Keratinocyte (primary cell): ENCODE results near the gene SIPA1L3. TPM values are rescaled to one million over a fixed set of nuclear protein-coding genes. Genes with fewer than 3 reads are reported as not detected.

ENCODE experiments used
- DNase-seq: peaks from one replicate; pipeline ENCODE4 v3.0.0-alpha.2; 2011; ENCODE audit warnings: low read depth, missing footprints, low spot score
- FAIRE-seq: peaks from 2 replicates; lab custom pipeline; 2011; peaks lifted over from hg19 to GRCh38; lab: Jason Lieb, UNC
- H2AFZ ChIP-seq: 2 replicates; pipeline ENCODE4 v1.6.0; 2012; ENCODE audit warnings: low read length, control low read depth, inconsistent platforms; ENCODE audit not compliant: control insufficient read depth
- H3K27ac ChIP-seq: 2 replicates; pipeline ENCODE4 v1.5.1; 2011; ENCODE audit warnings: low read length; ENCODE audit not compliant: control insufficient read depth, insufficient read depth
- H3K27me3 ChIP-seq: 3 replicates; pipeline ENCODE4 v1.6.0; 2011; ENCODE audit warnings: low read length; ENCODE audit not compliant: control insufficient read depth, insufficient read depth; ENCODE audit errors: extremely low read depth
- H3K36me3 ChIP-seq, 2 experiments: 2 replicates in 1 of 2; 3 replicates in 1 of 2; pipeline ENCODE4 v1.5.1; 2011; ENCODE audit warnings: low read length in 2 of 2, mild to moderate bottlenecking in 1 of 2; ENCODE audit not compliant: control insufficient read depth in 2 of 2, insufficient read depth in 2 of 2; ENCODE audit errors: extremely low read depth in 1 of 2
- H3K4me1 ChIP-seq: 3 replicates; pipeline ENCODE4 v1.5.1; 2011; ENCODE audit warnings: low read length; ENCODE audit not compliant: control insufficient read depth, insufficient read depth; ENCODE audit errors: extremely low read depth
- H3K4me2 ChIP-seq: 3 replicates; pipeline ENCODE4 v1.6.0; 2011; ENCODE audit warnings: low read depth, low read length; ENCODE audit not compliant: control insufficient read depth, insufficient read depth; ENCODE audit errors: extremely low read depth
- H3K4me3 ChIP-seq, 3 experiments: fragments of 200-600 bp in 1 of 3; sonication (generic) in 1 of 3; 2 replicates in 2 of 3; 3 replicates in 1 of 3; pipeline ENCODE4 v1.5.1; 2011 to 2016; ENCODE audit warnings: low read length in 3 of 3, mild to moderate bottlenecking in 3 of 3, control low read depth in 2 of 3, inconsistent platforms in 1 of 3, low read depth in 1 of 3, mixed read lengths in 1 of 3, mixed run types in 1 of 3, moderate library complexity in 1 of 3; ENCODE audit not compliant: control insufficient read depth in 2 of 3, insufficient read depth in 2 of 3; ENCODE audit errors: extremely low read depth in 1 of 3
- H3K79me2 ChIP-seq: 2 replicates; pipeline ENCODE4 v1.6.0; 2012; ENCODE audit warnings: low read length; ENCODE audit not compliant: control insufficient read depth, insufficient read depth
- H3K9ac ChIP-seq: 3 replicates; pipeline ENCODE4 v1.6.0; 2011; ENCODE audit warnings: low read length; ENCODE audit not compliant: control insufficient read depth, insufficient read depth; ENCODE audit errors: extremely low read depth
- H3K9me1 ChIP-seq: 3 replicates; pipeline ENCODE4 v1.6.0; 2011; ENCODE audit warnings: low read length; ENCODE audit not compliant: control insufficient read depth, insufficient read depth; ENCODE audit errors: extremely low read depth
- H3K9me3 ChIP-seq: 2 replicates; pipeline ENCODE4 v1.5.1; 2012; ENCODE audit warnings: low read depth, low read length; ENCODE audit not compliant: control insufficient read depth
- H4K20me1 ChIP-seq: 3 replicates; pipeline ENCODE4 v1.6.0; 2011; ENCODE audit warnings: low read length; ENCODE audit not compliant: control insufficient read depth, insufficient read depth; ENCODE audit errors: extremely low read depth
- EZH2 ChIP-seq: IDR thresholded peaks from one replicate; pipeline ENCODE4 v1.6.1; 2012; ENCODE audit warnings: inconsistent platforms, mild to moderate bottlenecking, low read length, moderate library complexity
- dilution Hi-C: fragments of 300-500 bp; cut with MboI; formaldehyde crosslinking; loops from one replicate; pipeline ENCODE4 v1.7.0; 2020; ENCODE audit warnings: low sequenced_read_pairs; ENCODE audit not compliant: extremely low pct_ligation_motif_present
- polyA plus RNA-seq, 5 experiments: library from polyadenylated mRNA; depleted of rRNA in 3 of 5; stranded (reverse) in 3 of 5; stranded (forward) in 1 of 5; unstranded in 1 of 5; fragments of >200 nt; gene quantifications; 1 replicate in 1 of 5; 2 replicates in 3 of 5; 3 replicates in 1 of 5; pipeline versions ENCODE4 v1.2.1 to v1.2.3, GENCODE V29; 2011 to 2012; ENCODE audit warnings: missing spikeins in 2 of 5, low read depth in 1 of 5, low replicate concordance in 1 of 5
- TF ChIP-seq, protein P1 (sequence below), 3 experiments: IDR thresholded peaks in 1 of 3; conservative IDR thresholded peaks in 1 of 3; optimal IDR thresholded peaks in 1 of 3; 2 replicates in 2 of 3; 3 replicates in 1 of 3; pipeline versions ENCODE3 to v1.5.1; 2011; ENCODE audit warnings: low read length in 3 of 3, mild to moderate bottlenecking in 3 of 3, moderate library complexity in 2 of 3, control low read depth in 1 of 3, inconsistent platforms in 1 of 3; ENCODE audit not compliant: insufficient read depth in 2 of 3; ENCODE audit errors: extremely low read depth in 1 of 3

The SIPA1L3 gene
- polyA plus RNA-seq, 1 donor (not counting 4 experiments of a cell fraction or from before 2014, with no cell fraction given) = 8.0 TPM

DNA sequence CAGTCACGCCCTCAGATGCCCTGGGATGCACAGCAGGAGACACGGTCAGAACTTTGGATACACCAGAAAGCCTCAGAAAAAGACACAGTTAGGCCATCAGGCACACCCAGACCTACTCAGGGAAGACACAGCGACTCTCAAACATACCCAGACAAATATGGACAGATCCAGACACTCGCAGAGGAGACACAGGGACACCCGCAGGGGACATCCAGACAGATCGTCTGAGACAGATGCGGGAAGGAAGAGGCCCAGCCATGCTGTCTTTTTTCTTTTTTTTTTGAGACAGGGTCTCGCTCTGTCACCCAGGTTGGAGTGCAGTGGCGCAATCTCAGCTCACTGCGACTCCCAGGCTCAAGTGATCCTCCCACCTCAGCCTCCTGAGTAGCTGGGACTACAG is 312.2 kb downstream of the SIPA1L3 start:
- H3K27me3 ChIP-seq = no peaks in the 10 kb centered on the region
- H3K9me3 ChIP-seq = no peaks in the 10 kb centered on the region
- H3K4me2 ChIP-seq = no peak overlapping the region
- dilution Hi-C loops = no loop called here
- no peak for FAIRE-seq
- no peak overlapping the region for H3K27ac ChIP-seq
- H4K20me1 ChIP-seq = no peaks in the 10 kb centered on the region
- peaks cover 12% of the 10 kb centered on the region for H3K4me1 ChIP-seq
- H2AFZ ChIP-seq = no peak overlapping the region
- DNase-seq = no peak
- no peak overlapping the region for H3K4me3 ChIP-seq
- H3K79me2 ChIP-seq = no peaks in the 10 kb centered on the region
- no peaks in the 10 kb centered on the region for H3K9me1 ChIP-seq
- H3K36me3 ChIP-seq = no peaks in the 10 kb centered on the region
- no peak overlapping the region for H3K9ac ChIP-seq
- TF ChIP-seq, protein P1, sequence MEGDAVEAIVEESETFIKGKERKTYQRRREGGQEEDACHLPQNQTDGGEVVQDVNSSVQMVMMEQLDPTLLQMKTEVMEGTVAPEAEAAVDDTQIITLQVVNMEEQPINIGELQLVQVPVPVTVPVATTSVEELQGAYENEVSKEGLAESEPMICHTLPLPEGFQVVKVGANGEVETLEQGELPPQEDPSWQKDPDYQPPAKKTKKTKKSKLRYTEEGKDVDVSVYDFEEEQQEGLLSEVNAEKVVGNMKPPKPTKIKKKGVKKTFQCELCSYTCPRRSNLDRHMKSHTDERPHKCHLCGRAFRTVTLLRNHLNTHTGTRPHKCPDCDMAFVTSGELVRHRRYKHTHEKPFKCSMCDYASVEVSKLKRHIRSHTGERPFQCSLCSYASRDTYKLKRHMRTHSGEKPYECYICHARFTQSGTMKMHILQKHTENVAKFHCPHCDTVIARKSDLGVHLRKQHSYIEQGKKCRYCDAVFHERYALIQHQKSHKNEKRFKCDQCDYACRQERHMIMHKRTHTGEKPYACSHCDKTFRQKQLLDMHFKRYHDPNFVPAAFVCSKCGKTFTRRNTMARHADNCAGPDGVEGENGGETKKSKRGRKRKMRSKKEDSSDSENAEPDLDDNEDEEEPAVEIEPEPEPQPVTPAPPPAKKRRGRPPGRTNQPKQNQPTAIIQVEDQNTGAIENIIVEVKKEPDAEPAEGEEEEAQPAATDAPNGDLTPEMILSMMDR (optimal IDR thresholded peaks at IDR 0.05 in 1 of 3, IDR thresholded peaks at IDR 0.05 in 1 of 3, conservative IDR thresholded peaks at IDR 0.05 in 1 of 3; ENCODE audit: extremely low read depth in 1 of 3, insufficient read depth in 2 of 3, low read length in 3 of 3) = no peak
- TF ChIP-seq EZH2 = no peak

DNA sequence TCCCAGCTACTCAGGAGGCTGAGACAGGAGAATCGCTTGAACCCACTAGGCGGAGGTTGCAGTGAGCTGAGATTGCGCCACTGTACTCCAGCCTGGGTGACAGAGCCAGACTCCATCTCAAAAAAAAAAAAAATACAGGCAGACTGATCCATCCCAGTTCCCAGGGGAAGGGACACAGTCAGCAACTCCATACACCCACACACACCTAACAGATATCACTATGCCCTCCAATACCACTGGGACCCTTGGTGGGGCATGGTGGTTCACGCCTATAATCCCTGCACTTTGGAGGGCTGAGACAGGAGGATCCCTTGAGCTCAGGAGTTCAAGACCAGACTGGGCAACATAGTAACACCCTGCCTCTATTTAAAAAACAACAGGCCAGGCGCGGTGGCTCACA is 314.4 kb downstream of the SIPA1L3 start:
- H4K20me1 ChIP-seq = no peaks in the 10 kb centered on the region
- H3K27me3 ChIP-seq = no peaks in the 10 kb centered on the region
- no peak overlapping the region for H3K4me3 ChIP-seq
- no peaks in the 10 kb centered on the region for H3K36me3 ChIP-seq
- no peaks in the 10 kb centered on the region for H3K79me2 ChIP-seq
- FAIRE-seq (no peak), DNase-seq (no peak)
- H3K9me1 ChIP-seq = no peaks in the 10 kb centered on the region
- H3K4me2 ChIP-seq = no peak overlapping the region
- H3K4me1 ChIP-seq = peaks cover 13% of the 10 kb centered on the region
- dilution Hi-C loops = no loop called here
- TF ChIP-seq EZH2 = no peak
- TF ChIP-seq, protein P1 (optimal IDR thresholded peaks at IDR 0.05 in 1 of 3, IDR thresholded peaks at IDR 0.05 in 1 of 3, conservative IDR thresholded peaks at IDR 0.05 in 1 of 3; ENCODE audit: extremely low read depth in 1 of 3, insufficient read depth in 2 of 3, low read length in 3 of 3) = no peak
- H3K9me3 ChIP-seq = no peaks in the 10 kb centered on the region
- no peak overlapping the region for H2AFZ ChIP-seq
- H3K27ac ChIP-seq = no peak overlapping the region
- no peak overlapping the region for H3K9ac ChIP-seq
